HepG2 (cell line): ENCODE results near the gene PRPSAP1. TPM values are rescaled to one million over a fixed set of nuclear protein-coding genes. Genes with fewer than 3 reads are reported as not detected.
A peak's percentile ranks its signal among the peaks of the same experiment; 100 is the strongest.

Experiments used
- BHLHE40 ChIP-seq: IDR thresholded peaks from 2 replicates; pipeline ENCODE4 v1.6.1; 2011; ENCODE audit warnings: low read length, improper control_type of control experiment
- FOXC1 ChIP-seq: sonication (generic); formaldehyde crosslinking; IDR thresholded peaks from 2 replicates; pipeline ENCODE4 v1.8.0; 2022; ENCODE audit warnings: mild to moderate bottlenecking, missing genetic modification reagents, borderline replicate concordance
- GTF2F1 ChIP-seq: fragments of 150-350 bp; IDR thresholded peaks from 2 replicates; pipeline ENCODE4 v1.6.1; 2014; ENCODE audit warnings: low read length
- HOXA7 ChIP-seq: sonication (generic); formaldehyde crosslinking; IDR thresholded peaks from 2 replicates; pipeline ENCODE4 v1.8.1; 2022; ENCODE audit warnings: mild to moderate bottlenecking, missing genetic modification reagents, moderate library complexity
- JUN ChIP-seq: sonication (generic); formaldehyde crosslinking; IDR thresholded peaks from 2 replicates; pipeline ENCODE4 v1.4.0; 2020; ENCODE audit warnings: mild to moderate bottlenecking, missing genetic modification reagents
- PHF8 ChIP-seq: sonication (generic); formaldehyde crosslinking; IDR thresholded peaks from 2 replicates; pipeline ENCODE4 v1.5.0; 2020; ENCODE audit warnings: missing genetic modification reagents
- PLSCR1 ChIP-seq: sonication (generic); formaldehyde crosslinking; IDR thresholded peaks from 2 replicates; pipeline ENCODE4 v1.5.0; 2020; ENCODE audit warnings: missing genetic modification reagents, mild to moderate bottlenecking, borderline replicate concordance
- POLR2AphosphoS5 ChIP-seq: IDR thresholded peaks from 2 replicates; pipeline ENCODE4 v1.6.1; 2012; ENCODE audit warnings: low read depth, low read length
- RARG ChIP-seq: sonication (generic); formaldehyde crosslinking; IDR thresholded peaks from 2 replicates; pipeline ENCODE4 v1.4.0; 2020; ENCODE audit warnings: low read depth, mild to moderate bottlenecking, missing genetic modification reagents
- SATB2 ChIP-seq: sonication (generic); formaldehyde crosslinking; IDR thresholded peaks from 2 replicates; pipeline ENCODE4 v1.5.0; 2020; ENCODE audit warnings: missing genetic modification reagents
- TOPORS ChIP-seq: sonication (generic); formaldehyde crosslinking; IDR thresholded peaks from 2 replicates; pipeline ENCODE4 v1.8.0; 2023; ENCODE audit warnings: mild to moderate bottlenecking, missing genetic modification reagents
- TSC22D2 ChIP-seq: sonication (generic); formaldehyde crosslinking; IDR thresholded peaks from 2 replicates; pipeline ENCODE4 v1.5.1; 2020; ENCODE audit warnings: missing genetic modification reagents, mild to moderate bottlenecking, borderline replicate concordance
- ZFP41 ChIP-seq: sonication (generic); formaldehyde crosslinking; IDR thresholded peaks from 2 replicates; pipeline ENCODE4 v1.4.0; 2020; ENCODE audit warnings: mild to moderate bottlenecking, missing genetic modification reagents, borderline replicate concordance
- ZNF235 ChIP-seq: sonication (generic); formaldehyde crosslinking; IDR thresholded peaks from 2 replicates; pipeline ENCODE4 v1.8.1; 2023; ENCODE audit warnings: mild to moderate bottlenecking, missing genetic modification reagents, borderline replicate concordance
- ZNF354B ChIP-seq: sonication (generic); formaldehyde crosslinking; IDR thresholded peaks from 2 replicates; pipeline ENCODE4 v1.8.0; 2022; ENCODE audit warnings: mild to moderate bottlenecking, missing genetic modification reagents
- ZNF383 ChIP-seq: sonication (generic); formaldehyde crosslinking; IDR thresholded peaks from 2 replicates; pipeline ENCODE4 v1.4.0; 2020; ENCODE audit warnings: missing genetic modification reagents, mild to moderate bottlenecking, borderline replicate concordance
- ZNF407 ChIP-seq: sonication (generic); formaldehyde crosslinking; IDR thresholded peaks from one replicate; pipeline ENCODE4 v1.5.1; 2020; ENCODE audit warnings: mild to moderate bottlenecking, missing genetic modification reagents; ENCODE audit errors: not compliant biosample characterization
- ZNF614 ChIP-seq: IDR thresholded peaks from 2 replicates; pipeline ENCODE4 v1.6.1; 2018; ENCODE audit warnings: missing biosample characterization, missing genetic modification reagents, inconsistent platforms, borderline replicate concordance
- ZNF670 ChIP-seq: sonication (generic); formaldehyde crosslinking; IDR thresholded peaks from 2 replicates; pipeline ENCODE4 v1.8.0; 2022; ENCODE audit warnings: mild to moderate bottlenecking, missing genetic modification reagents, borderline replicate concordance
- ZNF746 ChIP-seq: sonication (generic); formaldehyde crosslinking; IDR thresholded peaks from 2 replicates; pipeline ENCODE4 v1.8.0; 2022; ENCODE audit warnings: mild to moderate bottlenecking, missing genetic modification reagents
- ZNF75D ChIP-seq: sonication (generic); formaldehyde crosslinking; IDR thresholded peaks from 2 replicates; pipeline ENCODE4 v1.8.1; 2023; ENCODE audit warnings: missing genetic modification reagents, mild to moderate bottlenecking, borderline replicate concordance
- ZNF775 ChIP-seq: sonication (generic); formaldehyde crosslinking; IDR thresholded peaks from 2 replicates; pipeline ENCODE4 v1.4.0; 2020; ENCODE audit warnings: missing genetic modification reagents, mild to moderate bottlenecking, moderate library complexity, borderline replicate concordance
- polyA plus RNA-seq, 8 experiments: library from polyadenylated mRNA; depleted of rRNA in 3 of 8; stranded (reverse) in 7 of 8; unstranded in 1 of 8; fragments of >200 nt; fragmentation: Illumina TruSeq in 4 of 8; extraction: Trizol in 4 of 8; gene quantifications; 2 replicates each; pipeline versions ENCODE4 v1.2.1 to v1.2.3, GENCODE V29; 2011 to 2016; ENCODE audit warnings: low read depth in 4 of 8, missing spikeins in 1 of 8, mixed read lengths in 1 of 8; ENCODE audit not compliant: insufficient read depth in 1 of 8
- total RNA-seq, 5 experiments: library from RNA; depleted of rRNA; stranded (reverse); fragments of >200 nt; fragmentation: Illumina TruSeq; extraction: Trizol; gene quantifications; 2 replicates each; pipeline ENCODE4 v1.2.3, GENCODE V29; 2016; ENCODE audit warnings: low read depth in 1 of 5

Gene PRPSAP1
- total and polyA plus RNA-seq, 2 of the 13 experiments (the other 11 are each of a cell fraction or from before 2014, with no cell fraction given): 91.1 to 314 TPM

- no peak for TF ChIP-seq ZNF775 (CRISPR knock-in tag)
- no peak for TF ChIP-seq ZNF614 (CRISPR knock-in tag)
- no peak for TF ChIP-seq ZNF383 (CRISPR knock-in tag)
- no peak for TF ChIP-seq BHLHE40
- peak; percentile 36 for TF ChIP-seq ZNF235 (CRISPR knock-in tag)
- TF ChIP-seq PHF8 (CRISPR knock-in tag): peak; percentile 75
- TF ChIP-seq ZNF407 (CRISPR knock-in tag): peak; percentile 23
- TF ChIP-seq JUN (CRISPR knock-in tag): no peak
- TF ChIP-seq TOPORS (CRISPR knock-in tag): peak; percentile 84
- TF ChIP-seq TSC22D2 (CRISPR knock-in tag): no peak
- TF ChIP-seq FOXC1 (CRISPR knock-in tag): no peak; the same call in 1 of the 2 replicates
- peak; percentile 39; the same call in 1 of the 2 replicates for TF ChIP-seq ZNF746 (CRISPR knock-in tag)
- 0 out of 2 replicates have a peak, but pooled peaks have one; percentile 14 for TF ChIP-seq SATB2 (CRISPR knock-in tag)
- no peak for TF ChIP-seq PLSCR1 (CRISPR knock-in tag)
- TF ChIP-seq RARG (CRISPR knock-in tag): no peak
- TF ChIP-seq POLR2AphosphoS5: peak; percentile 74
- no peak for TF ChIP-seq ZNF75D (CRISPR knock-in tag)
- TF ChIP-seq GTF2F1: no peak
- no peak for TF ChIP-seq ZNF670 (CRISPR knock-in tag)
- no peak for TF ChIP-seq ZNF354B (CRISPR knock-in tag)
- TF ChIP-seq HOXA7 (CRISPR knock-in tag): 0 out of 2 replicates have a peak, but pooled peaks have one; percentile 17
- no peak; the same call in 1 of the 2 replicates for TF ChIP-seq ZFP41
Observed at GRCh38 chr17:76384222-76384986, 30.7 kb upstream of the PRPSAP1 start, which contains the start of gene SPHK1 (continued).
